CD4-positive, alpha-beta T cell (primary cell): ENCODE measurements around the gene CDK3. TPM values are rescaled to one million over a fixed set of nuclear protein-coding genes. Genes with fewer than 3 reads are reported as not detected.

Experiments used
- ATAC-seq: fragments of 200-7000 bp; cut with Tn5 transposase; one replicate; pipeline ENCODE4 v1.10.0; 2022; ENCODE audit warnings: mild to moderate bottlenecking; ENCODE audit not compliant: poor library complexity
- CTCF ChIA-PET: fragments of 350-600 bp; sonication (Branson Sonifier 250); formaldehyde crosslinking; loops from one replicate; lab custom pipeline; 2021; ENCODE audit warnings: antibody characterized with exemption, inconsistent platforms; lab: Charles Lee
- POLR2A ChIA-PET: fragments of 350-600 bp; sonication (Branson Sonifier 250); formaldehyde crosslinking; loops from one replicate; lab custom pipeline; 2021; ENCODE audit warnings: antibody characterized with exemption, inconsistent platforms; lab: Charles Lee
- DNase-seq, 14 experiments: peaks; one replicate each; pipeline ENCODE4 v3.0.0-alpha.2; 2013 to 2020; ENCODE audit warnings: mixed read lengths in 2 of 14
- H3K27ac ChIP-seq, 2 donors: one replicate each; pipeline versions ENCODE4 v1.5.1 to v1.7.0; 2013; ENCODE audit warnings: low read length in 2 of 2, low read depth in 1 of 2, mild to moderate bottlenecking in 1 of 2
- H3K27me3 ChIP-seq, 2 experiments: 1 replicate in 1 of 2; 2 replicates in 1 of 2; pipeline versions ENCODE4 v1.6.1 to v1.7.0; 2013; ENCODE audit warnings: low read length in 2 of 2, control low read depth in 1 of 2, mild to moderate bottlenecking in 1 of 2, moderate library complexity in 1 of 2; ENCODE audit not compliant: insufficient read depth in 2 of 2, control insufficient read depth in 1 of 2
- H3K36me3 ChIP-seq: one replicate; pipeline ENCODE4 v1.6.1; 2013; ENCODE audit warnings: low read length, control low read depth; ENCODE audit not compliant: insufficient read depth
- H3K4me1 ChIP-seq: one replicate; pipeline ENCODE4 v1.6.1; 2013; ENCODE audit warnings: low read length, control low read depth; ENCODE audit not compliant: insufficient read depth
- H3K4me3 ChIP-seq: one replicate; pipeline ENCODE4 v1.5.1; 2013; ENCODE audit warnings: mild to moderate bottlenecking, low read length, moderate library complexity
- H3K9me3 ChIP-seq, 2 experiments: 1 replicate in 1 of 2; 2 replicates in 1 of 2; pipeline versions ENCODE4 v1.6.1 to v1.7.0; 2013; ENCODE audit warnings: low read length in 2 of 2, mild to moderate bottlenecking in 2 of 2, control low read depth in 1 of 2, moderate library complexity in 1 of 2; ENCODE audit not compliant: control insufficient read depth in 1 of 2, insufficient read depth in 1 of 2
- H3K27ac Mint-ChIP-seq: one replicate; pipeline ENCODE4 v1.8.0; 2020; ENCODE audit warnings: mixed read lengths
- H3K27me3 Mint-ChIP-seq: one replicate; pipeline ENCODE4 v1.8.0; 2021; ENCODE audit warnings: mixed read lengths
- H3K36me3 Mint-ChIP-seq: one replicate; pipeline ENCODE4 v1.8.0; 2021; ENCODE audit warnings: low read depth, mixed read lengths
- H3K4me1 Mint-ChIP-seq: one replicate; pipeline ENCODE4 v1.8.0; 2021; ENCODE audit warnings: low read depth, mixed read lengths
- H3K4me3 Mint-ChIP-seq: one replicate; pipeline ENCODE4 v1.8.0; 2020; ENCODE audit warnings: mild to moderate bottlenecking, mixed read lengths
- H3K9me3 Mint-ChIP-seq: one replicate; pipeline ENCODE4 v1.8.0; 2020; ENCODE audit warnings: mixed read lengths
- intact Hi-C, 2 experiments: fragments of 100-400 bp; cut with DNase I in 1 of 2; cut with micrococcal nuclease in 1 of 2; formaldehyde crosslinking; loops; one replicate each; pipeline versions ENCODE4 v1.15.1 to v1.9.0; 2023 to 2025; cut with DNase I, micrococcal nuclease
- total RNA-seq, 174 experiments: library from RNA in 2 of 174; stranded (reverse) in 2 of 174; gene quantifications; one replicate each; pipeline ENCODE4 v1.2.3 and lab custom pipeline; 2021 to 2026
- TF ChIP-seq, protein P1 (sequence below): fragments of 200-600 bp; IDR thresholded peaks from one replicate; pipeline ENCODE4 v1.8.0; 2022; ENCODE audit warnings: antibody characterized with exemption, mild to moderate bottlenecking

CDK3 gene
- total RNA-seq, 2 experiments from 2014 or later, result 3.9 to 4.9 TPM

DNA sequence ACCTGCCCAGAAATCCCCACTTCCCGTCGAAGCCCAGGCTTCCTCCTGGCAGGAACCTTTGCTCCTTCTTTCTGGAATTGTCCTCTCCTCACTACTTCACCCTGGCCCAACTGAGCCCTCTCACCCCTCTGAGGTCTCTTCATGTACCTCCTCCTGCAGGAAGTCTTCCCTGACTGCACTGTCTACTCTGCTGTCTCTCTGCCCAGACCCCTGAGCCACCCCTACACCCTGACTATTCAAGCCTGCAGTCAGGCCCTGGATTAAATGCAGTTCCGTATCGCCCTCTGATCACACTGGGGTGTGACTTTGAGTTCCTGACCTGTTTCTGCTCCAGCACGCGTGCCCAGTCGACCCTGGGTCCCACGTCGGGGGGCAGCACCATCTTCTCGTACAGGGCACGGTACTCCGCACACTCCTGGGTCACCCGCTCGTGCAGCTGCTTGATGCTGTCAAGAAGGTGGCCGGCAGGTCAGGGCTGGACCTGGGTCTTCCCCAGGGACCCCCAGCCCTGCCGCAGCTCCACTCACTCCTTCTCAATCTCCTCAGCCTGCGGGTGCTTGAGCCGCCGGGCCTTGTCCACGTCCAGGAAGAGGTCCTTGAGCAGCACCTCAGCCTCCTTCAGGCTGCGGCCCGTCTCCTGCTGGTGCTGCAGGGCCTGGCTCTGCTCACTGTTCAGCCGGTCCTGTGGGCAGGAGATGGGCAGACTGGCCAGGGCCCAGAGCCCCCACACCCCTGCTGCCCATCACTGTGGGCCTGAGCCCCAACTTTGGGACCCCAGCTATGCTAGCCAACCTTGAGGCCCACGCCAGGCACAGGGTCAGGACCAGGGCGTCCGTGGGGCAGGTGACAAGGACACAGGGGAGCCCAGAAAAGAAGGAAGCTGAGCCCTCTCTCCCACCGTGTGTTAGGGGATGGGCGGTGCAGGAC, 22.6 kb downstream of the CDK3 start:
- CTCF ChIA-PET, result no interaction called here
- H3K27me3 Mint-ChIP-seq, result no peaks in the 10 kb centered on the region
- TF ChIP-seq, protein P1, sequence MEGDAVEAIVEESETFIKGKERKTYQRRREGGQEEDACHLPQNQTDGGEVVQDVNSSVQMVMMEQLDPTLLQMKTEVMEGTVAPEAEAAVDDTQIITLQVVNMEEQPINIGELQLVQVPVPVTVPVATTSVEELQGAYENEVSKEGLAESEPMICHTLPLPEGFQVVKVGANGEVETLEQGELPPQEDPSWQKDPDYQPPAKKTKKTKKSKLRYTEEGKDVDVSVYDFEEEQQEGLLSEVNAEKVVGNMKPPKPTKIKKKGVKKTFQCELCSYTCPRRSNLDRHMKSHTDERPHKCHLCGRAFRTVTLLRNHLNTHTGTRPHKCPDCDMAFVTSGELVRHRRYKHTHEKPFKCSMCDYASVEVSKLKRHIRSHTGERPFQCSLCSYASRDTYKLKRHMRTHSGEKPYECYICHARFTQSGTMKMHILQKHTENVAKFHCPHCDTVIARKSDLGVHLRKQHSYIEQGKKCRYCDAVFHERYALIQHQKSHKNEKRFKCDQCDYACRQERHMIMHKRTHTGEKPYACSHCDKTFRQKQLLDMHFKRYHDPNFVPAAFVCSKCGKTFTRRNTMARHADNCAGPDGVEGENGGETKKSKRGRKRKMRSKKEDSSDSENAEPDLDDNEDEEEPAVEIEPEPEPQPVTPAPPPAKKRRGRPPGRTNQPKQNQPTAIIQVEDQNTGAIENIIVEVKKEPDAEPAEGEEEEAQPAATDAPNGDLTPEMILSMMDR, result no peak
- H3K4me3 ChIP-seq, result no peak overlapping the region
- no peak overlapping the region for H3K27ac Mint-ChIP-seq
- no peaks in the 10 kb centered on the region for H3K9me3 ChIP-seq
- no peaks in the 10 kb centered on the region for H3K4me1 Mint-ChIP-seq
- no peaks in the 10 kb centered on the region for H3K36me3 Mint-ChIP-seq
- ATAC-seq (no peak), DNase-seq (no peak)
- no peak overlapping the region for H3K27ac ChIP-seq
- intact Hi-C loops, result no loop called here
- H3K4me1 ChIP-seq, result peaks cover under 1% of the 10 kb centered on the region
- no peaks in the 10 kb centered on the region for H3K36me3 ChIP-seq
- H3K4me3 Mint-ChIP-seq, result no peak overlapping the region
- no peaks in the 10 kb centered on the region for H3K9me3 Mint-ChIP-seq
- POLR2A ChIA-PET, result no interaction called here
- no peaks in the 10 kb centered on the region for H3K27me3 ChIP-seq

DNA sequence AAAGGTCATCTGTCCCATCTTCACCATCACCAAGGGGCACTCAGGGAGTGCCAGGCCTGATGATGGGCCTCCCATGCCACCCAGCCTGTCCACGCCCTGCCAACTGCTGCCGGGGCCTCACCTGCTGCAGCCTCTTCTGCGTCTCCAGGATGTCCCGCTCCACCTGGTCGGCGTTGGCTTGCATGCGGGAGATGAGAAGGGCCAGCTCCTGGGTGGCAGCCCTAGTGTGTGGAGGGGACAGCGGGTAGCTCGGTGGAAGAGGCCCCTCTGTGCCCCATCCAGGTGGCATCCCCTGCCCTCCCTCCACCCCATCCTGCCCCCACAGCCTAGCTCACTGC, 23.2 kb downstream of the CDK3 start:
- H3K4me1 Mint-ChIP-seq, result peaks cover 4% of the 10 kb centered on the region
- Histone ChIP-seq H3K27ac (no peak overlapping the region), H3K36me3 (no peaks in the 10 kb centered on the region), H3K27me3 (no peaks in the 10 kb centered on the region), H3K4me1 (peaks cover 6% of the 10 kb centered on the region), H3K4me3 (no peak overlapping the region), H3K9me3 (no peaks in the 10 kb centered on the region)
- H3K27me3 Mint-ChIP-seq, result no peaks in the 10 kb centered on the region
- DNase-seq, result no peak
- TF ChIP-seq, protein P1, result no peak
- POLR2A ChIA-PET, result no interaction called here
- H3K9me3 Mint-ChIP-seq, result no peaks in the 10 kb centered on the region
- no peak overlapping the region for H3K27ac Mint-ChIP-seq
- no peak overlapping the region for H3K4me3 Mint-ChIP-seq
- no peaks in the 10 kb centered on the region for H3K36me3 Mint-ChIP-seq
- CTCF ChIA-PET, result no interaction called here
- intact Hi-C loops, result no loop called here
- no peak for ATAC-seq

DNA sequence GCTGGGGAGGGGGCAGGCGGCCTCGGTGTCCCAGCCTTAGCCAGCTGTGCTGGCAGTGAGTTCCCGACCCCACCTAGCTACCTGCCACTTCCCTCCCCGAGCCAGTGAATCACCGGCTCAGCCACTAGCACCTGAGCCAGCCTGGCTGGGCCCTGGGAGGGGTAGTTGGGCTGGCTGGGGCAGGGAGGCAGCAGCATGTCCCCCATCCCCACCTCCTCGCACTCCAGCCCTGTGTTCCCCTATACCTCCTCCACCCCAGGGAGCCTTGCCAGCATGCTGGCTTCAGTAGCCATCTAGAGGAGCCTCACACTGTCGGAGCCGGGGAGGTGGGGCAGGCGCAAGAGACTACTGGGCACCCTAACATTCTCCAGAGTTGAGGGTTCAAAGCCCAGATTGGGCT, 23.7 kb downstream of the CDK3 start:
- H3K27ac Mint-ChIP-seq, result no peak overlapping the region
- Histone ChIP-seq H3K4me1 (peaks cover 11% of the 10 kb centered on the region), H3K36me3 (no peaks in the 10 kb centered on the region), H3K4me3 (no peak overlapping the region), H3K9me3 (no peaks in the 10 kb centered on the region), H3K27me3 (no peaks in the 10 kb centered on the region), H3K27ac (no peak overlapping the region)
- no peaks in the 10 kb centered on the region for H3K9me3 Mint-ChIP-seq
- H3K36me3 Mint-ChIP-seq, result no peaks in the 10 kb centered on the region
- H3K4me1 Mint-ChIP-seq, result peaks cover 8% of the 10 kb centered on the region
- intact Hi-C loops, result no loop called here
- H3K4me3 Mint-ChIP-seq, result no peak overlapping the region
- ATAC-seq, result no peak
- H3K27me3 Mint-ChIP-seq, result no peaks in the 10 kb centered on the region
- DNase-seq, result no peak
- CTCF ChIA-PET, result no interaction called here
- POLR2A ChIA-PET, result no interaction called here
- TF ChIP-seq, protein P1, result no peak
